ENCODE data around the gene GABRB2. TPM values are rescaled to one million over a fixed set of nuclear protein-coding genes. Genes with fewer than 3 reads are reported as not detected.

The GABRB2 gene
- total and polyA plus RNA-seq, 4 donors = 0.08 TPM; not detected in 3

GRCh38 chr5:161278739-161279660 lies 267.5 kb downstream of the GABRB2 start:
- 75% methylated on average over 4 of the region's 4 CpGs for WGBS
- TF ChIP-seq MAX (IDR thresholded peaks at IDR 0.05) (no peak), YY1 (IDR thresholded peaks at IDR 0.05) (no peak), FOXA1 (IDR thresholded peaks at IDR 0.05) (no peak), FOXA2 (IDR thresholded peaks at IDR 0.05) (no peak), RXRA (IDR thresholded peaks at IDR 0.05) (no peak), EGR1 (IDR thresholded peaks at IDR 0.05; ENCODE audit: low read depth in 2 of 2) (no peak), NR2F2 (IDR thresholded peaks at IDR 0.05) (no peak), SP1 (IDR thresholded peaks at IDR 0.05) (no peak), HNF4A (conservative IDR thresholded peaks at IDR 0.05) (no peak), RAD21 (IDR thresholded peaks at IDR 0.05) (no peak), ATF3 (IDR thresholded peaks at IDR 0.05) (no peak), JUND (IDR thresholded peaks at IDR 0.05) (no peak), HNF4G (IDR thresholded peaks at IDR 0.05) (no peak), TAF1 (conservative IDR thresholded peaks at IDR 0.05) (no peak), GABPA (IDR thresholded peaks at IDR 0.05 in 1 of 2, conservative IDR thresholded peaks at IDR 0.05 in 1 of 2) (no peak)
- TF ChIP-seq, protein P1, sequence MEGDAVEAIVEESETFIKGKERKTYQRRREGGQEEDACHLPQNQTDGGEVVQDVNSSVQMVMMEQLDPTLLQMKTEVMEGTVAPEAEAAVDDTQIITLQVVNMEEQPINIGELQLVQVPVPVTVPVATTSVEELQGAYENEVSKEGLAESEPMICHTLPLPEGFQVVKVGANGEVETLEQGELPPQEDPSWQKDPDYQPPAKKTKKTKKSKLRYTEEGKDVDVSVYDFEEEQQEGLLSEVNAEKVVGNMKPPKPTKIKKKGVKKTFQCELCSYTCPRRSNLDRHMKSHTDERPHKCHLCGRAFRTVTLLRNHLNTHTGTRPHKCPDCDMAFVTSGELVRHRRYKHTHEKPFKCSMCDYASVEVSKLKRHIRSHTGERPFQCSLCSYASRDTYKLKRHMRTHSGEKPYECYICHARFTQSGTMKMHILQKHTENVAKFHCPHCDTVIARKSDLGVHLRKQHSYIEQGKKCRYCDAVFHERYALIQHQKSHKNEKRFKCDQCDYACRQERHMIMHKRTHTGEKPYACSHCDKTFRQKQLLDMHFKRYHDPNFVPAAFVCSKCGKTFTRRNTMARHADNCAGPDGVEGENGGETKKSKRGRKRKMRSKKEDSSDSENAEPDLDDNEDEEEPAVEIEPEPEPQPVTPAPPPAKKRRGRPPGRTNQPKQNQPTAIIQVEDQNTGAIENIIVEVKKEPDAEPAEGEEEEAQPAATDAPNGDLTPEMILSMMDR (IDR thresholded peaks at IDR 0.05; ENCODE audit: low read depth, low read length, missing input control) = no peak
- TF ChIP-seq, protein P2, sequence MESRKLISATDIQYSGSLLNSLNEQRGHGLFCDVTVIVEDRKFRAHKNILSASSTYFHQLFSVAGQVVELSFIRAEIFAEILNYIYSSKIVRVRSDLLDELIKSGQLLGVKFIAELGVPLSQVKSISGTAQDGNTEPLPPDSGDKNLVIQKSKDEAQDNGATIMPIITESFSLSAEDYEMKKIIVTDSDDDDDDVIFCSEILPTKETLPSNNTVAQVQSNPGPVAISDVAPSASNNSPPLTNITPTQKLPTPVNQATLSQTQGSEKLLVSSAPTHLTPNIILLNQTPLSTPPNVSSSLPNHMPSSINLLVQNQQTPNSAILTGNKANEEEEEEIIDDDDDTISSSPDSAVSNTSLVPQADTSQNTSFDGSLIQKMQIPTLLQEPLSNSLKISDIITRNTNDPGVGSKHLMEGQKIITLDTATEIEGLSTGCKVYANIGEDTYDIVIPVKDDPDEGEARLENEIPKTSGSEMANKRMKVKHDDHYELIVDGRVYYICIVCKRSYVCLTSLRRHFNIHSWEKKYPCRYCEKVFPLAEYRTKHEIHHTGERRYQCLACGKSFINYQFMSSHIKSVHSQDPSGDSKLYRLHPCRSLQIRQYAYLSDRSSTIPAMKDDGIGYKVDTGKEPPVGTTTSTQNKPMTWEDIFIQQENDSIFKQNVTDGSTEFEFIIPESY (IDR thresholded peaks at IDR 0.05) = no peak
- TF ChIP-seq, protein P3, sequence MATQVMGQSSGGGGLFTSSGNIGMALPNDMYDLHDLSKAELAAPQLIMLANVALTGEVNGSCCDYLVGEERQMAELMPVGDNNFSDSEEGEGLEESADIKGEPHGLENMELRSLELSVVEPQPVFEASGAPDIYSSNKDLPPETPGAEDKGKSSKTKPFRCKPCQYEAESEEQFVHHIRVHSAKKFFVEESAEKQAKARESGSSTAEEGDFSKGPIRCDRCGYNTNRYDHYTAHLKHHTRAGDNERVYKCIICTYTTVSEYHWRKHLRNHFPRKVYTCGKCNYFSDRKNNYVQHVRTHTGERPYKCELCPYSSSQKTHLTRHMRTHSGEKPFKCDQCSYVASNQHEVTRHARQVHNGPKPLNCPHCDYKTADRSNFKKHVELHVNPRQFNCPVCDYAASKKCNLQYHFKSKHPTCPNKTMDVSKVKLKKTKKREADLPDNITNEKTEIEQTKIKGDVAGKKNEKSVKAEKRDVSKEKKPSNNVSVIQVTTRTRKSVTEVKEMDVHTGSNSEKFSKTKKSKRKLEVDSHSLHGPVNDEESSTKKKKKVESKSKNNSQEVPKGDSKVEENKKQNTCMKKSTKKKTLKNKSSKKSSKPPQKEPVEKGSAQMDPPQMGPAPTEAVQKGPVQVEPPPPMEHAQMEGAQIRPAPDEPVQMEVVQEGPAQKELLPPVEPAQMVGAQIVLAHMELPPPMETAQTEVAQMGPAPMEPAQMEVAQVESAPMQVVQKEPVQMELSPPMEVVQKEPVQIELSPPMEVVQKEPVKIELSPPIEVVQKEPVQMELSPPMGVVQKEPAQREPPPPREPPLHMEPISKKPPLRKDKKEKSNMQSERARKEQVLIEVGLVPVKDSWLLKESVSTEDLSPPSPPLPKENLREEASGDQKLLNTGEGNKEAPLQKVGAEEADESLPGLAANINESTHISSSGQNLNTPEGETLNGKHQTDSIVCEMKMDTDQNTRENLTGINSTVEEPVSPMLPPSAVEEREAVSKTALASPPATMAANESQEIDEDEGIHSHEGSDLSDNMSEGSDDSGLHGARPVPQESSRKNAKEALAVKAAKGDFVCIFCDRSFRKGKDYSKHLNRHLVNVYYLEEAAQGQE (IDR thresholded peaks at IDR 0.05) = no peak
- Histone ChIP-seq H3K36me3 (ENCODE audit: control insufficient read depth in 4 of 4, insufficient read depth in 3 of 4, low read depth in 1 of 4, low read length in 3 of 4) (no peaks in the 10 kb centered on the region), H3K4me1 (ENCODE audit: control insufficient read depth in 4 of 4, insufficient read depth in 4 of 4, low read length in 3 of 4) (no peaks in the 10 kb centered on the region), H3K4me3 (ENCODE audit: low read depth in 1 of 3, low read length in 3 of 3) (no peak overlapping the region), H3K27me3 (ENCODE audit: control insufficient read depth in 4 of 4, insufficient read depth in 4 of 4, low read length in 3 of 4) (no peaks in the 10 kb centered on the region), H3K9ac (ENCODE audit: low read depth in 1 of 2, low read length in 2 of 2) (no peak overlapping the region), H3K9me3 (ENCODE audit: control insufficient read depth in 4 of 4, low read length in 3 of 4) (peaks cover 0 to 4% (median 0%) of the 10 kb centered on the region in 4 donors), H3K27ac (ENCODE audit: low read depth in 1 of 2, low read length in 2 of 2) (no peak overlapping the region)
- no peak for DNase-seq (ENCODE audit: low spot score)

Measured in liver (tissue), 9 donors.